Measurements from ENCODE around the gene BBS9.

The BBS9 gene

GRCh38 chr7:33644489-33644888 is 515.1 kb downstream of the BBS9 start:
- no peaks in the 10 kb centered on the region for H3K27me3 ChIP-seq (ENCODE audit: control insufficient read depth in 5 of 5, insufficient read depth in 4 of 5, low read length in 5 of 5)
- peaks cover 0 to 16% (median 9%) of the 10 kb centered on the region in 5 donors for H3K4me1 ChIP-seq (ENCODE audit: control insufficient read depth in 5 of 5, insufficient read depth in 5 of 5, low read length in 5 of 5)
- no peak overlapping the region for H3K27ac ChIP-seq (ENCODE audit: low read depth, low read length)
- H3K9me3 ChIP-seq (ENCODE audit: control insufficient read depth in 5 of 5, low read length in 5 of 5): no peaks in the 10 kb centered on the region
- H3K4me3 ChIP-seq (ENCODE audit: low read depth in 1 of 5, low read length in 5 of 5): no peak overlapping the region
- H3K9ac ChIP-seq (ENCODE audit: low read length in 5 of 5): no peak overlapping the region
- peaks cover 0 to 4% (median 3%) of the 10 kb centered on the region in 5 donors for H3K36me3 ChIP-seq (ENCODE audit: control insufficient read depth in 5 of 5, insufficient read depth in 5 of 5, low read length in 5 of 5)

- Histone ChIP-seq H3K4me1 (ENCODE audit: control insufficient read depth in 5 of 5, insufficient read depth in 5 of 5, low read length in 5 of 5) (peaks cover 0 to 12% (median 5%) of the 10 kb centered on the region in 5 donors), H3K9me3 (ENCODE audit: control insufficient read depth in 5 of 5, low read length in 5 of 5) (no peaks in the 10 kb centered on the region), H3K9ac (ENCODE audit: low read length in 5 of 5) (no peak overlapping the region), H3K36me3 (ENCODE audit: control insufficient read depth in 5 of 5, insufficient read depth in 5 of 5, low read length in 5 of 5) (peaks cover 0 to 4% (median 3%) of the 10 kb centered on the region in 5 donors), H3K4me3 (ENCODE audit: low read depth in 1 of 5, low read length in 5 of 5) (no peak overlapping the region), H3K27ac (ENCODE audit: low read depth, low read length) (no peak overlapping the region), H3K27me3 (ENCODE audit: control insufficient read depth in 5 of 5, insufficient read depth in 4 of 5, low read length in 5 of 5) (no peaks in the 10 kb centered on the region)
These were observed 515.7 kb downstream of the BBS9 start for GRCh38 chr7:33645104-33645503.

- no peaks in the 10 kb centered on the region for H3K9me3 ChIP-seq (ENCODE audit: control insufficient read depth in 5 of 5, low read length in 5 of 5)
These were observed 516.8 kb downstream of the BBS9 start for GRCh38 chr7:33646166-33646565.

GRCh38 chr7:33646891-33647391 is 517.6 kb downstream of the BBS9 start:
- H3K9ac ChIP-seq (ENCODE audit: low read length in 5 of 5): no peak overlapping the region
- no peak overlapping the region for H3K4me3 ChIP-seq (ENCODE audit: low read depth in 1 of 5, low read length in 5 of 5)
- peaks cover 0 to 12% (median 5%) of the 10 kb centered on the region in 5 donors for H3K4me1 ChIP-seq (ENCODE audit: control insufficient read depth in 5 of 5, insufficient read depth in 5 of 5, low read length in 5 of 5)
- H3K27me3 ChIP-seq (ENCODE audit: control insufficient read depth in 5 of 5, insufficient read depth in 4 of 5, low read length in 5 of 5): no peaks in the 10 kb centered on the region
- H3K27ac ChIP-seq (ENCODE audit: low read depth, low read length): no peak overlapping the region
- H3K36me3 ChIP-seq (ENCODE audit: control insufficient read depth in 5 of 5, insufficient read depth in 5 of 5, low read length in 5 of 5): peaks cover 0 to 3% (median 0%) of the 10 kb centered on the region in 5 donors
- no peaks in the 10 kb centered on the region for H3K9me3 ChIP-seq (ENCODE audit: control insufficient read depth in 5 of 5, low read length in 5 of 5)

More at GRCh38 chr7:33646166-33646565, 516.8 kb downstream of the BBS9 start:
- H3K27ac ChIP-seq (ENCODE audit: low read depth, low read length): no peak overlapping the region
- no peak overlapping the region for H3K4me3 ChIP-seq (ENCODE audit: low read depth in 1 of 5, low read length in 5 of 5)
- H3K27me3 ChIP-seq (ENCODE audit: control insufficient read depth in 5 of 5, insufficient read depth in 4 of 5, low read length in 5 of 5): no peaks in the 10 kb centered on the region
- peaks cover 0 to 12% (median 5%) of the 10 kb centered on the region in 5 donors for H3K4me1 ChIP-seq (ENCODE audit: control insufficient read depth in 5 of 5, insufficient read depth in 5 of 5, low read length in 5 of 5)
- H3K36me3 ChIP-seq (ENCODE audit: control insufficient read depth in 5 of 5, insufficient read depth in 5 of 5, low read length in 5 of 5): peaks cover 0 to 3% (median 0%) of the 10 kb centered on the region in 5 donors
- H3K9ac ChIP-seq (ENCODE audit: low read length in 5 of 5): no peak overlapping the region

GRCh38 chr7:33649476-33650441 is 520.4 kb downstream of the BBS9 start:
- H3K9me3 ChIP-seq (ENCODE audit: control insufficient read depth in 5 of 5, low read length in 5 of 5): no peaks in the 10 kb centered on the region
- peaks cover 0 to 4% (median 0%) of the 10 kb centered on the region in 5 donors for H3K36me3 ChIP-seq (ENCODE audit: control insufficient read depth in 5 of 5, insufficient read depth in 5 of 5, low read length in 5 of 5)
- no peak overlapping the region for H3K4me3 ChIP-seq (ENCODE audit: low read depth in 1 of 5, low read length in 5 of 5)
- no peaks in the 10 kb centered on the region for H3K27me3 ChIP-seq (ENCODE audit: control insufficient read depth in 5 of 5, insufficient read depth in 4 of 5, low read length in 5 of 5)
- H3K9ac ChIP-seq (ENCODE audit: low read length in 5 of 5): no peak overlapping the region
- H3K4me1 ChIP-seq (ENCODE audit: control insufficient read depth in 5 of 5, insufficient read depth in 5 of 5, low read length in 5 of 5): peaks cover 0 to 8% (median 3%) of the 10 kb centered on the region in 5 donors
- H3K27ac ChIP-seq (ENCODE audit: low read depth, low read length): no peak overlapping the region

GRCh38 chr7:33650828-33651227 is 521.5 kb downstream of the BBS9 start:
- no peak overlapping the region for H3K9ac ChIP-seq (ENCODE audit: low read length in 5 of 5)
- peaks cover 0 to 4% (median 0%) of the 10 kb centered on the region in 5 donors for H3K4me1 ChIP-seq (ENCODE audit: control insufficient read depth in 5 of 5, insufficient read depth in 5 of 5, low read length in 5 of 5)
- no peak overlapping the region for H3K4me3 ChIP-seq (ENCODE audit: low read depth in 1 of 5, low read length in 5 of 5)
- H3K27ac ChIP-seq (ENCODE audit: low read depth, low read length): no peak overlapping the region
- H3K27me3 ChIP-seq (ENCODE audit: control insufficient read depth in 5 of 5, insufficient read depth in 4 of 5, low read length in 5 of 5): no peaks in the 10 kb centered on the region
- H3K9me3 ChIP-seq (ENCODE audit: control insufficient read depth in 5 of 5, low read length in 5 of 5): no peaks in the 10 kb centered on the region
- H3K36me3 ChIP-seq (ENCODE audit: control insufficient read depth in 5 of 5, insufficient read depth in 5 of 5, low read length in 5 of 5): peaks cover 0 to 4% (median 0%) of the 10 kb centered on the region in 5 donors

GRCh38 chr7:33651998-33652515 is 522.7 kb downstream of the BBS9 start:
- H3K9me3 ChIP-seq (ENCODE audit: control insufficient read depth in 5 of 5, low read length in 5 of 5): no peaks in the 10 kb centered on the region
- no peak overlapping the region for H3K27ac ChIP-seq (ENCODE audit: low read depth, low read length)
- peaks cover 0 to 4% (median 0%) of the 10 kb centered on the region in 5 donors for H3K36me3 ChIP-seq (ENCODE audit: control insufficient read depth in 5 of 5, insufficient read depth in 5 of 5, low read length in 5 of 5)
- H3K9ac ChIP-seq (ENCODE audit: low read length in 5 of 5): no peak overlapping the region
- H3K4me3 ChIP-seq (ENCODE audit: low read depth in 1 of 5, low read length in 5 of 5): no peak overlapping the region
- no peaks in the 10 kb centered on the region for H3K27me3 ChIP-seq (ENCODE audit: control insufficient read depth in 5 of 5, insufficient read depth in 4 of 5, low read length in 5 of 5)
- H3K4me1 ChIP-seq (ENCODE audit: control insufficient read depth in 5 of 5, insufficient read depth in 5 of 5, low read length in 5 of 5): peaks cover 0 to 4% (median 0%) of the 10 kb centered on the region in 5 donors

GRCh38 chr7:33654676-33655075 is 525.3 kb downstream of the BBS9 start:
- Histone ChIP-seq H3K9ac (ENCODE audit: low read length in 5 of 5) (no peak overlapping the region), H3K27ac (ENCODE audit: low read depth, low read length) (no peak overlapping the region), H3K9me3 (ENCODE audit: control insufficient read depth in 5 of 5, low read length in 5 of 5) (no peaks in the 10 kb centered on the region), H3K36me3 (ENCODE audit: control insufficient read depth in 5 of 5, insufficient read depth in 5 of 5, low read length in 5 of 5) (peaks cover 0 to 4% (median 0%) of the 10 kb centered on the region in 5 donors), H3K4me3 (ENCODE audit: low read depth in 1 of 5, low read length in 5 of 5) (no peak overlapping the region), H3K27me3 (ENCODE audit: control insufficient read depth in 5 of 5, insufficient read depth in 4 of 5, low read length in 5 of 5) (no peaks in the 10 kb centered on the region), H3K4me1 (ENCODE audit: control insufficient read depth in 5 of 5, insufficient read depth in 5 of 5, low read length in 5 of 5) (peaks cover 0 to 4% (median 0%) of the 10 kb centered on the region in 5 donors)
